ENCODE results near the gene APC.
A peak's percentile ranks its signal among the peaks of the same experiment; 100 is the strongest.
"Not testable (repeated sequence)": the region's sequence is repeated elsewhere in the genome, so short reads cannot be mapped to it uniquely, and the experiment has no call there.

Gene APC

DNA sequence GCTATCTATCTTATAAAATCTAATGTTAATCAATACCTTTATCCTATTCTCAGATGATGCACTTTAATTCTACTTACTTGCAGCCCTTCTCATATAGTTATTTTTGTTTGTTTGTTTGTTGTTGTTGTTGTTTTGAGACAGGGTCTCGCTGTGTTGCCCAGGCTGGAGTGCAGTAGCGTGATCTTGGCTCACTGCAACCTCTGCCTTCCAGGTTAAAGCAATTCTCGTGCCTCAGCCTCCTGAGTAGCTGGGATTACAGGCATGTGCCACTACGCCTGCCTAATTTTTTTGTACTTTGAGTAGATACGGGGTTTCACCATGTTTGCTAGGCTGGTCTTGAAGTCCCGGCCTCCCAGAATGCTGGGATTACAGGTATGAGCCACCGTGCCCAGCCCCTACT is 20.8 kb upstream of the APC start:
- not testable (repeated sequence) for DNase-seq

DNA sequence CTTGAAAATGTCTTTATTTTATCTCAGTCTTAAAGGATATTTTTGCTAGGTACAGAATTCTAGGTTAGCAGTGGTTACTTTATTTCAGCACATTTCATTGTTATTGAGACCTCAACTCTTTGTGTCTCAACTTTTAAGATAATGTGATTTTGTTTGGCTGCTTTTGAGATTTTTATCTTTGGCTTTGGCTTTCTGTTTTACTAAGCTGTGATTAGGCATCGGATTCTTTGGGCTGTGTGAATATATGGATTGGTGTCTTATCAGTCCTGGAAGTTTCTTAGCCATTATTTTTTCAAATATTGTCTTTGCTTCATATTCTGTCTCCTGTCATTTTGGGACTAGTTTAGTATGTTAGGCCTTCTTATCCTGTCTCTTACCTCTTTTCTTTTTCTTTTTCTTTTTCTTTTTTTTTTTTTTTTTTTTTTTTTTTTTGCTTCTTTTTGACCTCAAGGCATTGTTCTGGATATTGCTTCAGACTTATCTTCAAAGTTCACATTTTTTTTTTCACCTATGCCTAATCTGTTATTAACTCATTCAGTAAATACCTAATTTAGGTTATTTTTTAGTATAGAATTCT is 20.1 kb upstream of the APC start:
- no peak for DNase-seq

DNA sequence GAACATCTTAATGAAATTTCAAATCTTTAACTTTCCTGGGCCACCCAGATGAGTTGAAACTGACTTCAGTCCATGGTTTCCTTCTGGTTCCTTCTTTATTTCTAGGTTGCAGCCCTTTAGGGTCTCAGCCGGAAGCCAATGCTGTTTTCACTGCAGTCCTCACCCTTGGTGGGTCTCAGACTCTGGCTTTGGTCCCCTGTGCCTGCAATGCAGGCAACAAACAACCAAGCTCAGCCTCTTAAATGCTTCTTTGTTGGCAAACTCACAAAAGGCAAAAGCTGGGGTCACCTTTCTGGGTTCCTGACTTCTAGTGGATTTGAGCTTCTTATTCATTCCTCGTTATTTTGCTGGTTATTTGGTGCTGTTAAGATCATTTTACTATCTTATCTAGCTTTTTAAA is 19.3 kb upstream of the APC start:
- DNase-seq: no peak

DNA sequence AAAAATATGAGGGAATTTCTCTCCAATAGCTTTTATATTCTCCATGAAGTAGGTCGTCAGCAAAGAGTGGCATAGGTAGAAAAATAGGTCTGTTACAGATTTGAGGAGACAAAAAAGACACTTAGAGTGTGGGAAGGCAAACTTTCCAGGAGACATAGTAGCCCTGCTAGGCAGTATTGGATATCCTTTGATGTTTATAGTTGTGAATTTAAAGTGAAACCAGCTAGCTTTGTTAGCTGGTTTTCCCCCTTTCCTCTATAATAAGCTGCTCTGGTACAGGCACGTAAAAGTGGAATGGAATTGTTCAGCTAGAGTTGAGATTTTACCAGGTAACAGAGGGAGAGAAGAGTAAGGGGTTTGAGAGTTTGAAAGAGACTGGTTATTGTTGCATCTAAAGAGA is 17.1 kb upstream of the APC start:
- no peak for DNase-seq

DNA sequence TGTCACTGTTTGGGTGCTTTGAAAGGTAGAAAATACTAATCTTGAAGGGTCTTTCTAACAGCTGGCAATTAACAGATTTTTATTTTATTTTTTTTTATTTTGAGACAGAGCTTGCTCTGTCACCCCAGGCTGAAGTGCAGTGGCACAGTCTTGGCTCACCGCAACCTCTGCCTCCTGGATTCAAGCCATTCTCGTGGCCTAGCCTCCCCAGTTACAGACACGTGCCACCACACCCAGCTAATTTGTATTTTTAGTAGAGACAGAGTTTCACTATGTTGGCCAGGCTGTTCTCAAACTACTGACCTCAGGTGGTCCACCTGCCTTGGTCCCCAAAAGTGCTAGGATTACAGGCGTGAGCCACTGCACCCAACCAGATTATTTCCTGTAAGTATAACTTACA is 12.8 kb upstream of the APC start:
- DNase-seq: no peak

DNA sequence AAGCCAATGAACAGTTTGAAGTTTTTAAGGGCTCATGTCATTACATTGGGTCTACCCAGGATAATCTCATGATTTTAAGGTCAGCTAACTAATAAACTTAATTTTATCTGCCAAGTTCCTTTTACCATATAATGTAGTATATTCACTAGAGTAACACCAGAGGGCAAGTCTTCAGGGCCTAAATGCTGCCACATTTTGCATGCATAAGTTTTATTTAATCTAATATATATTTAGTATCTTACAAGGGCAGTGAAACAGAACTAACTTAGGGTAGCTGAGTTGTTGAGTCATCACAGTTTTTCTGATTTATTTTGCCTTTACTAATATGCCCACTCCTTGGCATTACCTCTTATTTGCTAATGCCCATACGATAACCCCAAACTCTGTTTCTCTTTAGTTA is 8.1 kb upstream of the APC start:
- DNase-seq: no peak

DNA sequence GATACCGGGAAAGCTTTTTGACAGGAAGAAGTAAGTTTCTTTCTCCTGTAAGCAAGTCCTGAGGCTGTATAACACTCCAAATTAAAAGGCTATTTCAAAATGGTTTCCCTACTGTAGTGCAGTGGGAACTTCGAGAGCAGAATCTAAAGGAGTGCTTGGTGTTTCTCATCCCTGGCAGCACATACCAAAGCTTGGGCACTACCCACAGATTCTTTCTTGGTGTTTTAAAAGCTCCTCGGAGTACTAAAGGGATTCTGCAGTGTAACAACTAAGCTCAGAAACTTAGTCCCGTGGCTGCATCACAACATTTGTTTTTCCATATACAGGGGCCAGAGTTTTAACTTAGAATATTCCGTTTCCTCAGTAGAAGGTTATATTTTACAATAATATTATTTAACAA is 5.6 kb upstream of the APC start:
- no peak for DNase-seq

DNA sequence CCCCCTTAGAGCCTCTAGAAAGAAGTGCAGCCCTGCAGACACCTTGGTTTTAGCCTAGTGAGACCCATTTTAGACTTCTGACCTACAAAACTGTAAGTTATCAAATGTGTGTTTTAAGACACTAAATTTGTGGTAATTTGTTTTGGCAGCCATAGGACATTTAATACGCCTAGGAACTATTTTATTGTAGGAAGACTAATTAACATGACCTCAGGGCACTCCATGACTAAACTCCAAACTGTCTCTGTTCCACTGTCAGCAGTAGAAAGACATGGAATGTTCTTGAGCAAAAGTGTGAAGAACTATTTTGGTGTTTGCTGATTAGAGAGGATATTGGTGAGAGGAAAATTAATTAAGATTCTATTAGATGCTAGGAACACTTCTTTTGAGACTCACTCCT is 4.1 kb upstream of the APC start:
- DNase-seq: no peak

DNA sequence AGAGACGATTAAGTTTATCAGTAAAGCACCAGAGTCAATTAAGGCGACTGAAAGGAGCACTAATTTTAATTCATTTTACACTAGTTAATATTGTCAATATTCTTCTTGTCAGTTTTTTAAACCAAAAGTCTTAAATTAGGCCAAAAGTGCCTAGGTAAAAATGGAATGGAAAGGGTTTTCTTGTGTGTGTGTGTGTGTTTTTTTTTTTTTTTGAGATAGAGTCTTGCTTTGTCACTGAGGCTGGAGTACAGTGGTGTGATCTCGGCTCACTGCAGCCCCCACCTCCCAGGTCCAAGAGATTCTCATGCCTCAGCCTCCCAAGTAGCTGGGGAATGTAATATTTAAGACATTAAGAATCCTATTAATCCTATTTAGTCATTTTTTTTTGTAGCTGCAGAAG is 3.1 kb upstream of the APC start:
- no peak for DNase-seq

DNA sequence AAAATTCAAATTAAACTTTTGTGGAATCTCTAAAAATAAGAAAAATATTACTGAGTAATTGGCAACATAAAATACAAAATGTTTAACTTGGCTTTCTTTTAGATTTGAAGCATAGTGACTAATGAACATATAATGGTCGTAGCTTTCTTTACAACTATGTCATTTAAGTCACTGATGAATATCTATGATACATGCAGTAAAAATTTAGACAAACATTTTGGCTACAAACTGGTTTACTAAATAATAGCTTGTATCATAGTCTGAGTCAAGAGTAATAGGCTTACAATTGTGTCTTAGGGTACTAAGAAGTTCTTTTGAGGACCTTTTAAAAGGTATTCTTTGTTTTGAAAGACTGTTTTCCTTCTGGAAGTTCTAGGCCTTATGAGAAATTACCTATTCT is 2.0 kb upstream of the APC start:
- DNase-seq: peak; percentile 44

DNA sequence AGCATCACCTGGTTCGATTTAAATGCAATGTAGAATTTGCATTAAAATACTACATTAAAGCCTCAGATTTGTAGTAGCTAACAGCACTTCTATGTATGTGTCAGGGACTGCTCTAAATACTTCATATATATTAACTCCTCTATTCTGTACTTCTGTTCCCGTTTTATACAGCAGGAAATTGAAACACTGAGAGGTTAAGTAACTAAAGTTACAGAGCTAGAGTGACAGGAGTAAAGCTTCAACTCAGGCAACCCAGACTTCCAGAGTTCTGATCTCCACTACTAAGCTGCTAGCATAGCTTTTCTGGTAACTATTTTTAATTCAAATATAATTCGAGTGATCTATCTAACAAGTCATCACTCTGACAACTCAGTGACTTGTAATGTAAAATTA is 619 bp upstream of the APC start:
- DNase-seq: no peak

DNA sequence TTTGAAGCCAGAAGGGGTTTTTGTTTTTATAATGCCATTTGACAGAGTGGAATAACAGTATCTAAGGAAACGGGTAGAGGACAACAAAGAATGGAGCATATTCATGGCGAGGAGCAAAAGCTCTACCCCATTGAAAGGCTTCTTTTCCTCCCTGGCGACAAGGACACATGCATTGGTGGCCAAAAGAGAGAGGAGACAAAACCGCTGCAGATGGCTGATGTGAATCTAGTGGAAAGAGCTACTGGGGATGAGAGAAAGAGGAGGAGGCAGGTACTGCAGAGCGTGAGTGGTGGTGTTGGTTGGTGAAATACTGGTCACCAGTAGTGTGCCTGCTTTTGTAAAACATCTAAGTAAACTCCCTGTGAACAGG is 491 bp downstream of the APC start:
- no peak for DNase-seq

DNA sequence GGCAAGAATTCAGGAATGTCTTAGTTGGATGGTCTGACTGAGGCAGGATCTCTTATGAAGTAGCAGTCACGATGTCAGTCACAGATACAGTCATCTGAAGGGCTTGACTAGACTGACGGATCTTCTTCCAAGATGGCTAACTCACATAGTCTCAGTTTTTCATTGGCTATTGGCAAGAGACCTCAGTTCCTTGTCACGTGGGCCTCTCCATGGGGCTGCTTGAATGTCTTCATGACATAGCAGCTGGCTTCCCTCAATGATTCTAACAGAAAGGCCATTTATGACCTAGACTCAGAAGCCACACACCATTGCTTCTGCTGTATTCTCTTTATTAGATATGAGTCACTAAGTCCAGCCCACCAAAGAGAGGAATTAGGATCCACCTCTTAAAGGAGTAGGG is 4.7 kb downstream of the APC start:
- DNase-seq: no peak

DNA sequence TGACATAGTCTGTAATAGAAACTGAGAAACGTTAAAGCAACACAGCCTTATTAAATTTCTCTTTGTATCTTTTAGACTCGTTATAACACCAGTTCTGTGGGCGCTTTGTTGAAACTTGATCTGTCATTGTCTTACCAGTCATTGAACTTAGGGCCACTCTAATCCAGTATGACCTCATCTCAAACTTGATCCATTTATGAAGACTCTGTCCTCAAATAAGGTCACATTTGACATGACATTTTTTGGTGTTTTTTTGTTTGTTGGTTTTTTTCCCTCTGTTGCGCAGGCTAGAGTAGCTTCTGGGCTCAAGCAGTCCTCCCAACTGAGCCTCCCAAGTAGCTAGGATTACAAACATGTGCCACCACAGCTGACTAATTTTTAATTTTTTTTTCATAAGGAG is 5.9 kb downstream of the APC start:
- DNase-seq: no peak

DNA sequence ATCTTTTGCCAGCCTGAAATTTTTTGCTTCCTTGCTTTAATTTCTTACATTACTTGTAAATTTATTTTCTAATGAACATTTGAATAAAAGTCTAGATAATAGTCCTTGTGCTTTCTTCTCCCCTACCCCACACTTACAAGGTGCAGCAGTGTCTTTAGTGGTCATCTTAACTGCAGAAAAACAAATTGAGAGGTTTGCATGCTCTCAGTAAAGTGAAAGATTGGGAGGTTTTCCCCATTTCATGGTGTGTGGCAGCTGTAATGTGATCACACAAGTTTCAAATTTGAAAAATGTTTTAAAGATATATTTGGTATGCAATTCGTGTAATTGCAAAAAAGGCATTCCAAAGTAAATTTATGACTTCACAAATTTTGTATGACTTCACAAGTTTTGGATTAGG is 14.7 kb downstream of the APC start:
- DNase-seq: no peak

DNA sequence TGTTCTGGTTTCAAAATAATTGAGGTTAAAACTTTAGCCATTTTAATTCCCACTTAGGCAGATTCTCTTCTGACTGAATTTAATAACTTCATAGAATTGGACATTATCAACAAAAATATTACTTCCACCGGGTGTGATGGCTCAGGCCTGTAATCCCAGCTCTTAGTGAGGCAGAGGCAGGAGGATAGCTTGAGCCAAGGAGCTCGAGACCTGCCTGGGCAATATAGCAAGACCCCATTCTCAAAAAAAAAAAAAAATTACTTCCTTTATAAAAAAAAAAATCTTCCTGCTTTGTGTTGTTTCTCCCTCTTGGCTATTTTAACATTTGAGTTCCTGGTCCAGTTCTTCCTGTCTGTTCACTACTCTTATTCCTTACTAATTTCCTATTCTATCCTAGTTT is 18.0 kb downstream of the APC start:
- no peak for DNase-seq

DNA sequence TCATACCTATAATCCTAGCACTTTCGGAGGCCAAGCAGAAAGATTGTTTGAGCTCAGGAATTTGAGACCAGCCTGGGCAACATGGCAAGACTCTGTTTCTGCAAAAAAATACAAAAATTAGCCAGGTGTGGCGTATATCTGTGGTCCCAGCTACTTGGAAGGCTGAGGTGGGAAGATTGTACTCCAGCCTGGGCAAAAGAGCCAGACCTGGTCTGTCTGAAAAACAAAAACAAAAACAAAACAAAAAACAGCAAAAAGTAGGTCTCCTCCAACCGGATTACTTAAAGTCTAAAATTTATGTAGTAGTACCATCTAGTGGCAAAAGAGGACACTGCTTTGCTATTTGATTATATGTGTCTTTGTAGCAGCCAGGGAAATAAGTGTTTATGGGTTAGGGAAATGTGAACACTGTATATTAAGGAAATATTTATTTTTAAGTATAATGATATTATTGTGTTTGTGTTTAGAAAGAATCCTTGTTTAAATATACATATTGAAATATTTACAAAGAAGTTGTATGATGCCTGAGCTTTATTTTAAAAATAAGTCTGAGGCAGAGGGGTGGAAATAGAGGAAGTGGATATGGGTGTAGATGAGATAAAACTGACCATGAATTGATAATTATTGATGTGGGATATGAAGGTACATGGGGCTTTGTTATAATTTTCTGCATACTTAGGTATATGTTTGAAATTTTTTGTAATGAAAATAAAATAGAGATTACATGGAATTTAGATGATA is 20.0 kb downstream of the APC start:
- DNase-seq: peak; percentile 55

DNA sequence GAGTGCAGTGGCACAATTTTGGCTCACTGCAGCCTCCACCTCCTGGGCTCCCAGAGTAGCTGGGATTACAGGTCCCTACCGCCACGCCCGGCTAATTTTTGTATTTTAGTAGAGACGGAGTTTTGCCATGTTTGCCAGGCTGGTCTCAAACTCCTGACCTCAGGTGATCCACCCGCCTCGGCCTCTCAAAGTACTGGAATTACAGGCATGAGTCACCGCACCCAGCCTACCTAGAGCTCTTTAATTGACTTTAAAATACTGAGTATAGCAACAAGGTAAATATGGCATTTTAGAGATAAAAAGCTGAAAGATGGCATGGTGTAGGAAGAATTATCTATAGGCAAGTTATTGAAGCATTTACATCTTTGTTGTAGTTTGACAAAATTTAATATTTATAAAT is 21.0 kb downstream of the APC start:
- no peak for DNase-seq

DNA sequence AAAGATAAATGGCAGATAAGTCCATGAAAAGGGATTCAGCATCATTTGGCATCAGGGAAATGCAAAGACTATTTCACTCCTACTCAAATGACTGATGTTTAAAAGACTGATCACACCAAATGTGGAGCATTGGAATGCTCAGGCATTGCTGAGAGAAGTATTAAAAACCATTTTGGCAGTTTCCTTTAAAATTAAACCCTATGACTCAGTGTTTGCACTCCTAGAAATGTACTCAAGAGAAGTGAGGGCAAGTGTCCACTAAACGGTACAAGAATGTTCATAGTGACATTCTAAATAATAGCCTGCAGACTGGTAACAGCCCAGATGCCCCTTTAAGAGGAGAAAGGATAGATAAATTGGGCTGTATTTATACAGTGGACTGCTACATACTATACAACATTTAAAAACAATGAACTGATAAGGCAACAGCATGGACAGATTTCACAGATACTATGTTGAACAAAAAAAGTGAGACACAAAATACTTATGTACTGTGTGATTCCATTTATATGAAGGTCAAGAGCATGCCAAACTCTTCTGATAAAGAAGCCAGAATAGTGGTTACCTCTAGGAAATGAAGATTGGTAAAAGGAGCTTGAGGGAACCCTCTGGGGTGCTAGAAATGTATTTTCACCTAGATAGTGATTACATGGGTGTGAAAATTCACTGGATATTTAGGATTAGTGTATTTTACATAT is 24.6 kb downstream of the APC start:
- peak; percentile 59 for DNase-seq

DNA sequence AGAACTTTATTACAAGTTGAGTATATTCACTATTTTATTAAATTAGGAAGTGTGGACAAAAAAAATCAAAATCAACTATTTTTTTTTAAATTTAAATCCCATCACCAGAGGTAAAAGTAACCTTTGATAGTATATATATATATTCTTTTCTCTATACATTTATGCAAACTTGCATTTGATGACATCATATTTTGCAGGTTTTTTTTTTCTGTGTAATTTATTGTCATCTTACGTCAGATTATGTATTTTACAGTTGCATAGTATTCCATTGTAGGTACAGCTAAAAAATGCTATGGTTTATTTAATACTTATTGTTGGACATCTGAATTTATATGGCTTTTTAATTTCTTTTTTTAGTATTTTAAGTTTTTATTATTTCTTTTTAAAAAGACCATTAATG is 25.5 kb downstream of the APC start:
- no peak for DNase-seq

DNA sequence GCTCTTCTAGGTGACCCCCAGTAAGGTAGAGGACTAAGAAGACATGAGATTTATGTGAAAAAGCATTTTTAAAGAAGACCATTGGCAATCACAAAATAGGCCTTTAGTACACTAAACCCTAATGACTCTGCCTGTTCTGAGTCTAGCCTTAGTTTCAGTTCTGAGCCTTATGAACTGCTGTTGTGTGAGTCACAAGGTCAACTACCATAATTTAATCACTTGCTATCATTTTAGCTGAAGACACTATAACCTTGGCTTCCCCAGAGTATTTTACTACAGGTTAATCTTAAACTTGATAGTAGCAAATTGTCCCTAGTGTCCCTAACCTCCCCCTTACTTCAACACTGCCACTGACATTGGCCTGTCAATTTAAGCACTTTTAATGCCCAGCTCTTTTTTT is 34.4 kb downstream of the APC start:
- DNase-seq: no peak

DNA sequence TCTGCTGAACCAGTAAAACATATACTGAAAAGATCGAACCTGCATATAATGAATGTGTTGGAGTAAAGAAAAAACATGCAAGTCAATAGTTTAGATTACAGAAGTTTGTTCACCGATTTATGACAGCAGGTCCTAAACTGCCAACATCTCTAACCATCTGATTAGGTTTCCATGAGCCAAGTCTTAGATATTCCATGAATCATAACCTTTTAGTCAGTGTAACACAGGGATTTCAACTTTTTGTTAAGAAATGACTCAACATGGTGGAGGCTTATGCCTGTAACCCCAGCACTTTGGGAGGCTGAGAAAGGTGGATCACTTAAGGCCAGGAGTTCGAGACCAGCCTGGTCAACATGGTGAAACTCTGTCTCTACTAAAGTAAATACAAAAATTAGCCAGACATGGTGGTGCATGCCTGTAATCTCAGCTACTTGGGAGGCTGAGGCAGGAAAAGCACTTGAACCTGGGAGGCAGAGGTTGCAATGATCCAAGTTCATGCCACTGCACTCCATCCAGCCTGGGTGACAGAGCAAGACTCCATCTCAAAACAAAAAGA is 38.7 kb downstream of the APC start:
- DNase-seq: peak; percentile 69

DNA sequence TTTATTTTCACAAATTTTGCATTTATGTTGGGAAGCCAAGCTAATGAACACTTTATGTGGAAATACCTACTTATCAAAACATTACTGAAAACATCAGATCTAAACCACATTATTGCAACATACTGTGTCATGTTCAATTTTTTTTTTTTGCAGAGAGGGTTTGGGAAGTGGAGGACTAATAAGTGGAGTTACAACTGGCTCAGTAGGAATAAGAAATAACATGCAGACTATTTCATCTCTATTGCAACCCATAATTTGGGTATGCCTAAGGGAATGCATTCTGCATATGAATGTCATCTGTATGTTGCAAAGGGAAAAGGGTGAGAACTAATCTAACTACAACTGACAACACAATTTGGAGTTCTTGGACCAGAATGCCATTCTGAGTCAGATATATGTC is 41.8 kb downstream of the APC start:
- DNase-seq: peak; percentile 68

DNA sequence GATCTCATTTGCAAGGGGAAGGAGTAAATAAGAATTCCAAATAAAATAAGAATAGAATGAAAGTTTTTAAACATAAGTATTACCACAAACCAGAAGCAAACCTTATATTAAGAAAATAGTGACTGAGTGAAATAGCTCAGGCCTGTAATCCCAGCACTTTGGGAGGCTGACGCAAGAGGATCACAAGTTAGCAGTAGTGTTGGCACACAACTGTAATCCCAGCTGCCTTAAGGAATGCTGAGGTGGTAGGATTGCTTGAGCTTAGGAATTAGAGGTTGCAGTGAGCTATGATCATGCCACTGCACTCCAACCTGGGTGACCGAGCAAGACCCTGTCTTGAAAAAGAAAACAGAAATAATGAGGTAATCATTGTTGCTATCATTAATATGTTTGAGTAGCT is 47.0 kb downstream of the APC start:
- DNase-seq: peak; percentile 31
